ENCODE data around the gene FKBP1A.

DNA sequence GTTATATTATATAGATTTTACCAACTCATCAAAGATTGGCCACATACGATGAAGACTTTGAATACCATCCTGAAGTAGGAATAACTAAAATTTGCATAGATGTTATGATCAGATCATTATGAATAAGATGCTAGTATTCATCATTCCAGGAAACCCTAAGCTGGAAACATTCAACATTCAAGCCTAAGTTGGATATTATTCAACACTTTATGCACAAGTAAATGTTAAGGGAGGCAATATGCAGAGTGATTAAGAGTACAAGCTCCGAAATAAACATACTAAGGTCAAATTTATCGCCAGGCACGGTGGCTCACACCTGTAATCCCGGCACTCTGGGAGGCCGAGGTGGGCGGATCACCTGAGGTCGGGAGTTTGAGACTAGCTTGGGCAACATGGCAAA lies 43.4 kb upstream of the FKBP1A start:
- TF ChIP-seq, protein P1, sequence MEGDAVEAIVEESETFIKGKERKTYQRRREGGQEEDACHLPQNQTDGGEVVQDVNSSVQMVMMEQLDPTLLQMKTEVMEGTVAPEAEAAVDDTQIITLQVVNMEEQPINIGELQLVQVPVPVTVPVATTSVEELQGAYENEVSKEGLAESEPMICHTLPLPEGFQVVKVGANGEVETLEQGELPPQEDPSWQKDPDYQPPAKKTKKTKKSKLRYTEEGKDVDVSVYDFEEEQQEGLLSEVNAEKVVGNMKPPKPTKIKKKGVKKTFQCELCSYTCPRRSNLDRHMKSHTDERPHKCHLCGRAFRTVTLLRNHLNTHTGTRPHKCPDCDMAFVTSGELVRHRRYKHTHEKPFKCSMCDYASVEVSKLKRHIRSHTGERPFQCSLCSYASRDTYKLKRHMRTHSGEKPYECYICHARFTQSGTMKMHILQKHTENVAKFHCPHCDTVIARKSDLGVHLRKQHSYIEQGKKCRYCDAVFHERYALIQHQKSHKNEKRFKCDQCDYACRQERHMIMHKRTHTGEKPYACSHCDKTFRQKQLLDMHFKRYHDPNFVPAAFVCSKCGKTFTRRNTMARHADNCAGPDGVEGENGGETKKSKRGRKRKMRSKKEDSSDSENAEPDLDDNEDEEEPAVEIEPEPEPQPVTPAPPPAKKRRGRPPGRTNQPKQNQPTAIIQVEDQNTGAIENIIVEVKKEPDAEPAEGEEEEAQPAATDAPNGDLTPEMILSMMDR (IDR thresholded peaks at IDR 0.05; ENCODE audit: low read depth, low read length): no peak
- TF ChIP-seq EZH2phosphoT487 (IDR thresholded peaks at IDR 0.05; ENCODE audit: low read depth): no peak

All from OCI-LY3 (cell line).